OCI-M1 (cell line): ENCODE data around the gene SMAD3.

Experiments
- DNase-seq: peaks from one replicate; lab custom pipeline; 2025; lab: John Stamatoyannopoulos, UW

SMAD3 gene

DNA sequence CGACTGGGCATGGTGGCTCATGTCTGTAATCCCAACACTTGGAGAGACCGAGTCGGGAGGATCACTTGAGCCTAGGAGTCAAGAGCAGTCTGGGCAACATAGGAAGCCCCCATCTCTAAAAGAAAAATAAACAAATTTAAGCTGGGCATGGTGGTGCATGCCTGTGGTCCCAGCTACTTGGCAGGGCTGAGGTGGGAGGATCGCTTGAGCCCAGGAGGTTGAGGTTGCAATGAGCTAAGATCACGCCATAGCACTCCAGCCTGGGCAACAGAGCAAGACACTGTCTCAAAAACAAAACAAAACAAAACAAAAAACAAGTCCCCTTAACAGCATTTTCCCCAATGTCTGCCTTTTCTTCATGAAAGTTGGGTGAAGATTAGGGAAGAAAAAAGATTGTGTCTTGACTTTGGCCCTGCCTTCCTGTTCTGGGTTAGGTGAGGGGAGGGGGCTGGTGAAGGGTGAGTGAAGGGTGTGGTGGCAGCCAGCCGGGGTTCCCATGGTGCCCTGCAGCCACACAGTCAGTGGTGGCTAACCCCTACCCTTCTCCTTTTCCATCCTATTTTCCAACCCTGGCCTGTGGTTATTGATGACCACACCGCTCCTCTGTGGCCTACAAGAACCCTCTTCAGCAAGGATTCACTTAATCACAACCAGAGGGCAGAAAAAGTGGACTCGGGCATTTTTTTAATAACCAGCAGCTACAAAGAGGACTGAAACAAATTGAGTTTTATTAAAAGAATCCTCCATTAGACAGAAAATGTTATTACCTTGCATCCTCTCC is 28.4 kb upstream of the SMAD3 start:
- no peak for DNase-seq

DNA sequence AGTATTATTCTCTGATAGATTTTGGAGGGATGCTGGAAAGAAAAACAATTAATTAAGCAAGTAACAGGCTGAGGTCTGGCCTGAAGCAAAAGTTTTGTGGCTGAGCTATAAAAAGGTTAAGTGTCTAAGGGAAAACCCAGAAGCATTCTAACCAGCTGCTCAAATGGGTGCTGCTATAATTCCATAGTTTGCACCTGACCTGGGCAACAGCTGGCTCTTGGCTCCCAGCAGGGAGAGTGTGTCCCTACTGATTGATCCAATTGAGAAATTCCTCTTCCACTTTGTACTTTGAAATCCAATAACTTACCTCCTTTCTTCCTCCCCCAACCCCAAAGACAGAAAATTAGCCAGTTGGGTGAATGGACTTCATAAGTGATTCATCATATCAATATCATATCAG is 27.7 kb upstream of the SMAD3 start:
- no peak for DNase-seq

- DNase-seq: no peak
Observed at GRCh38 chr15:67038736-67039135, 26.7 kb upstream of the SMAD3 start.

- DNase-seq: peak; percentile 41
Observed at GRCh38 chr15:67039384-67040075, 25.9 kb upstream of the SMAD3 start.

DNA sequence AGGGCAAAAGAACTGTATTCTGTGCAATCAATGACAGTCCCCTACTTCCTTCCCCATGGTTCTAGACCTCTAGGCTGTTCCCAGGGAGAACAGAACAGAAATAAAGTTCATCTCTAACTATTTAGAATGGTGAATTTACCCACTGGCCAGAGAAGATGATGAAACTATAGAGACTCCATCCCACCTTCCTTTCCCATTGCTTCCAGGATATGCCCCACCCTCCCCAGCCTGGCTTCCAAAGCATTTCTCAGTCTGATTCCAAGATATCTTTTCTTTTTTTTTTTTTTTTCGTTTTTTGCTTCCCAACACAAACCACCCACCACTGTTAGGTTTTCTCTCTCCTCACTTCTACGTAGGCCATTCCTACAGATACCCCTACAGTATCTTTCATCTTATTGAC is 25.1 kb upstream of the SMAD3 start:
- DNase-seq: no peak

GRCh38 chr15:67042551-67043142 is 22.8 kb upstream of the SMAD3 start:
- DNase-seq: no peak

DNA sequence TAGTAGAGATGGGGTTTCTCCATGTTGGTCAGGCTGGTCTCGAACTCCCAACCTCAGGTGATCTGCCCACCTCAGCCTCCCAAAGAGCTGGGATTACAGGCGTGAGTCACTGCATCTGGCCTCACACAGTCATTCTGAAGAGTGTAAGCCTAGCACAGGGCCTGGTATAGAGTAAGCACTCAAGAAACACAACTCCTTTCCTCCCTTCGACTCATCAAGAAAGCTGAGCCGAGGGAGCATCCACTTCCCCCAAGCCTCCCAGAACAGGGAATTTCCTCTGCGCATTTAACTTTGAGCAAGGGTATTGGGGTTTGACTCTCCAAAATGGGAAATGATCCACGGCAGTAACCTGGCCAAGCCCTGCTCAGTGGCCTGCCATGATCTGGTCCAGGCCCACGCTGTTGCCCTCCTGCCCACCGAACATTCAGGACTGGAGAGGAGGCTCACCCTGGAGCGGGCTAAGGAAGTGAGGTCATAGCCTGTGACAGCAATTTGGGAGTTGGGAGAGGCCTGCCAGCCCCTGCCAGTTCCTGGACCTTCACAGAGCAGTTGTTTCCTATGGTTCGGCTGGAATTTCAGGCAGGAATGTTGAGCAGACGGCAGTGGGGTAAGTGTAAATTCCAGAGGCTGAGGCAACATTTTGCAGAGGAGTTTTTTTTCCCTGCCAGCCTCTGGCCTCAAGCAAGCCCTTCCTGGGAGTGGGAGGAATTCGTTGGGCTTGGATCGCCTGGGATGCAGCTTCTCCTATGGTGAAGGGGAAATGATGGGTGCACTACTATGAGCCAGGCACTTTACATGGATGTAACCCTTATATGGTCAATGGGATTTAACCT is 21.2 kb upstream of the SMAD3 start:
- no peak for DNase-seq

- no peak for DNase-seq
Observed at GRCh38 chr15:67047149-67047661, 18.2 kb upstream of the SMAD3 start.

GRCh38 chr15:67048281-67049279 is 16.8 kb upstream of the SMAD3 start:
- DNase-seq: no peak

DNA sequence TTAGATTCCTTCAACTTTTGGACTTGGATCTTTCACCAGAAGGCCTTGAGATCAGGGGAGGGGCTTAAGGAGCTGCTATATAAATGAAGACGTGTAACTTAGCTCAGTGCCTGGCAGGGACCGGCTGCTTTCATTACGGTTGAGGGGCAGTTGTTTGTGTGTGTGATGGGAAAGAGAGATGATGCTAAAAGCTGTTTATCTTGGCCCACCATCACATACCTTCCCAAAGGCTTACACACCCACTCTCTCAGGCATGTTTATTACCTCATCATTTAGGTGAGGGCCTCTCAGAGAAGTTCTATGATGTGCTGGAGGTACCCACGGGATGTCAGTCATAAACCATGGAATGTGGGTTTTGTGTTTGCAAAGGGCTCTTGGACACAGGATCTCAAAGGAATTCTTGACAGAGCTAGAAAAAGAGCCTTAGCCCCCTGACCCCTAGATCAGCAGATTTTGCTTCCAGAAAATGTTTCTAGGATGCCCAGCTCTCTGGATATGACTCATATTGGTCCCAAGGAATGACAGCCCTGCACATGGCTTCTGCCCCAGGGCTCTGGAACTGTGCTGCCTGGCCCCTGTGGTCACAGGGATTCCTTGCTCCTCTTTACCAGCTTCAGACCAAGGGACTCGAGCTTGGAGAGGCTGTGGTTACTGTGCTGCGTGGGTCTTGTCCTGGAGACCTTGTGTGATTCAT is 15.9 kb upstream of the SMAD3 start:
- no peak for DNase-seq

DNA sequence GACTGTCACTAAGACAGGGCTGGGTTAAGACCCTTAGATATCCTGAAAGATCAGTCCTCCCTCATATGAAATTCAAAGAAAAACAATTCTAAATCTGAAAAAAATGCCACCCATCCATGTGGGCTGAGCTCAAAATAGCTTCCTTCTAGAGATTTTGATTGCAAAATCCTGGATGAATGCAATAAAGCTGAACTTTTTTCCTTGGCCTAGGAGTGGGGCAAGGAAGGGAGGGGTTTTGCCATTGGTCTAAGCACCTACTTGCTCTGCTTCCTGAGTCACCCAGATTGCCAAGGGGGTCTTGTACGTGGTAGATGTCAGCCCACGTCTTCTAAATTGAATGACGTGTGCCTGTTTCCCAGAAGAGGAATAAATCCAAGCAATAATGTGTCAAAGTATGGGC is 15.3 kb upstream of the SMAD3 start:
- DNase-seq: no peak

DNA sequence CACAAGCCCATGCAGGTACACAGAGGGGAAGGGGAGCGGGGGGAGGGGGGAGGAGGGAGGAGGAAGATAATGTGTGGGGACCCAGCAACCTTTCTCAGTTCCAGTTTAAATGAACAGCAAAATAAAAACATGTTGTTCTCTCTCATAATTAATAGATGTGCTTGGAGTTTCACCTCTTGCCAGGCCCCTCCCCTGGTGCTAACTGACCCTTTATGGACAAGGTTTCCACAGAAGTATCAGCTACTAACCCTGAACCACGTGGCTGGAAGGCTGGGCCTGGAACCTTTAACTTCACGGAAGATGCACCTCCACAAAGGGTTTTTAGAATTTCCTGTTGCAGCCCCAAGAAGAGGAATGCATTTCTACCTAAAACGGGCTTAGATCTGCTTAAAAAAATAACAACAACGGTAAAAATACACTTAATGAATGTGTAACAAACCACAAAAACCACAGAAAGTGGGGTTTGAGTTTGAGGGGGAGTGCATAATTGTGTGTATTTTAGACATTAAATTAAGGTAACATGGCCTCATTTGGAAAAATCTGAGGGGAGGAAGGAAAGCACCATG is 14.8 kb upstream of the SMAD3 start:
- DNase-seq: no peak

- DNase-seq: no peak
Observed at GRCh38 chr15:67051088-67052045, 14.0 kb upstream of the SMAD3 start.

DNA sequence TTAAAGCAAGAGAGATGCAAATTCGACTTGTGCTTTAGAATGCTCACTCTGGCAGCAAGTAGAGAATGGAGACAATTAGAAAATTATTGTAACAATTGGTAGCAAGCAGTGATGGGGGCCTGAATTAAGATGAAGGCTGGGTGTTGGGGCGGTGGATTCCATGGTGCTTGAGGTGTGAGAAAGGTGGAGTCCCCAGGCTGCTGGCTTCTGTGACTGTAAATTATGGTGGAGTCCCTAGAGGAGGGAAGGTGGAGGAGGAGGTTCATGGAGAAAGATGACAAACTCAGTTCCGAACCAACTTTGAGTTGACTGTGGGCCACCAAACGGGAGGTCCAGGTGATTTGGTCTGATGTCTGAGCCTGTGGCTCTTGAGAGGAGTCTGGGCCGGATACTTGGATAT is 10.7 kb upstream of the SMAD3 start:
- DNase-seq: no peak

- no peak for DNase-seq
Observed at GRCh38 chr15:67059127-67059553, 6.3 kb upstream of the SMAD3 start.

GRCh38 chr15:67061811-67062368 is 3.5 kb upstream of the SMAD3 start:
- no peak for DNase-seq

GRCh38 chr15:67062369-67062985 is 2.9 kb upstream of the SMAD3 start:
- no peak for DNase-seq
